HG03135 (cell line): ENCODE measurements around the gene TRMT44.
"Not testable (repeated sequence)": the region's sequence is repeated elsewhere in the genome, so short reads cannot be mapped to it uniquely, and the experiment has no call there.

Experiments
- ATAC-seq: cut with Tn5 transposase; IDR thresholded peaks from one replicate; pipeline ENCODE4 v1.9.1; 2021; ENCODE audit warnings: mild to moderate bottlenecking, moderate library complexity; ENCODE audit not compliant: unreplicated experiment

TRMT44 gene

DNA sequence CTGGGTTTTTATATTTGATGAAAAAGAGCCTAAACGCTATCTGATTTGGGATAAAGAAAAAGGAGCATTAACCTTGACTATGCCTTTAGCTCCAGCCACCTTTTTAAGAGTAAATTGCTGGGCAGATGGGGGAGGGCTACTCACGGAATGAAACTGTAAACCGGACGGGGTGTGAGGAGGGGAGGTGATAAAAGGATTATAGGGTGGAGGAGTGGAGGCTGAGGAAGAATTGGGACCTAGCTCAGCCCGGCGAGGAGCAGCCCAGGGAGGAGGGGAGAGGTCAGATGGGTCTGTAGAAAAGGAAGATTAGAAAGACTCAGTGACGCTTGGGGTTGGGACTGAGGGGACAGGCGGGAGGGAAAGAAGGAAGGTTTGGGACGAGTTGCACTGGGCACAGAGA lies 46.1 kb downstream of the TRMT44 start:
- ATAC-seq, result not testable (repeated sequence)

GRCh38 chr4:8488791-8489369 lies 48.3 kb downstream of the TRMT44 start:
- ATAC-seq, result no peak

DNA sequence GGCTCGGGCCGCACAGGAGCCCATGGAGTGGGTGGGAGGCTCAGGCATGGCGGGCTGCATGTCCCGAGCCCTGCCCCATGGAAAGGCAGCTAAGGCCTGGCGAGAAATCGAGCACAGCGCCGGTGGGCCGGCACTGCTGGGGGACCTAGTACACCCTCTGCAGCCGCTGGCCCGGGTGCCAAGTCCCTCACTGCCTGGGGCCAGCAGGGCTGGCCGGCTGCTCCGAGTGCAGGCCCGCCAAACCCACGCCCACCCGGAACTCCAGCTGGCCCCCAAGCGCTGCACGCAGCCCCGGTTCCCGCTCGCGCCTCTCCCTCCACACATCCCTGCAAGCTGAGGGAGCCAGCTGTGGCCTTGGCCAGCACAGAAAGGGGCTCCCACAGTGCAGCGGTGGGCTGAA lies 50.9 kb downstream of the TRMT44 start:
- not testable (repeated sequence) for ATAC-seq

GRCh38 chr4:8492174-8492573 lies 51.6 kb downstream of the TRMT44 start:
- no peak for ATAC-seq

GRCh38 chr4:8493484-8493883 lies 52.9 kb downstream of the TRMT44 start:
- ATAC-seq, result no peak

GRCh38 chr4:8494218-8494617 lies 53.6 kb downstream of the TRMT44 start:
- no peak for ATAC-seq

DNA sequence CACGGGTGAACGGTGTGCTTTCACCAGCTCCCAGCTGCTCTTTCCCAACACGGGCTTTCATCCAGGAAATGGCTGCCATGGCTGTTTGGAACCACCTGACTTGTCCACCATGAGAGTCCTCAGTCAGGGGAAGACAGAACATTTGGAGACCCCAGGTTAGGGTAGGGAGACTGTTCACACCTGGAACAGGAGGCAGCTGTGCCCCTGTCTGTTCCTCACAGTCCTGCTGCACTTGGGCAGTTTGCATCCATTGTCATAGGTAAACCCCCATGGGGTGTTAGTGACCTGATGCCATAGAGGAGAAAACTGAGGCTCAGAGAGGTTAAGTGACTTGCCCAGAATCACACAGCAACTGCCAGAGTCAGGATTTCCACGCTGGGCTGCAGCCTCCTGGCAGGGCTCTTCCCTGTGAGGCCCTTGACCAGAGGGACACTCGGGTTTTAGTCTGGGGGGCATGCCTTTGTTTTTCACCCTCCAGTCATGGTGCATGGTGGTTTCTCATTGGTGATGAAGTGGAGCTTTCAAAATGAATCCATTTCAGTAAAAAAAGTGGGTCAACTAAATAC lies 54.5 kb downstream of the TRMT44 start:
- ATAC-seq, result no peak

DNA sequence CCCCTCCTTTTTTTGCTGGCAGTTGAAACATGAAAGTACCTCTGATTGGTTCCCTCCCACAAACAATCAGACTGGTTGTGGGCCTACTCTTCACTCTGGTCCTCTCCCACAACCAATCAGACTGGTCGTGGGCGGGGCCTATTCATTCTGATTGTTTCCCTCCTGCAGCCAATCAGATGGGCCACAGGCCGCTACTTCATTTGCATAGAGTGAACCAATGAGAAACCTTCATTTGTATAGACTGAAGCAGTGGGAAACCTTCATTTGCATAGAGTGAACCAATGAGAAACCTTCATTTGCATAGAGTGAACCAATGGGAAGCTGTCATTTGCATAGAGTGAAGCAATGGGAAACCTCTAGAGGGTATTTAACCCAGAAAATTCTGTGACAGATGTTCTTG lies 55.2 kb downstream of the TRMT44 start:
- no peak for ATAC-seq

DNA sequence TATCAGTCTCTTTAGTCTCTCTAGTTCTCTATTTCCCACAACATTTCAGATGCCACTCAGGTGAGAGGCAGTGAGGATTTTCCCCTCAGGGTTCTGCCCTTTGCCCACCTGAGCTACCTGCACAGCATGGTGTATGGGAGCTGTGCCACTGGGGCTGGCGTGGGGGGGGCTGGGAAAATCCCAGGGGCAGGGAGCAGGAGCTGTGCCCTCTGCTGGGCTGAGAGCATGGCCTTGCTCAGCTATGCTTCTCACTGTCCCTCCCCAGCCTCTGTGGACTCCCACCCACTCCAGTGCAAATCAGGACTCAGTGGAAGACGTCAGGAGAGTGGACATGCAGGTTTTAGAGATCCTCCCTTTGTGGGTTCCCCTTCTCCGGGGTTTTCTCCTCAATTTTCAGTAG lies 57.2 kb downstream of the TRMT44 start:
- ATAC-seq, result no peak

DNA sequence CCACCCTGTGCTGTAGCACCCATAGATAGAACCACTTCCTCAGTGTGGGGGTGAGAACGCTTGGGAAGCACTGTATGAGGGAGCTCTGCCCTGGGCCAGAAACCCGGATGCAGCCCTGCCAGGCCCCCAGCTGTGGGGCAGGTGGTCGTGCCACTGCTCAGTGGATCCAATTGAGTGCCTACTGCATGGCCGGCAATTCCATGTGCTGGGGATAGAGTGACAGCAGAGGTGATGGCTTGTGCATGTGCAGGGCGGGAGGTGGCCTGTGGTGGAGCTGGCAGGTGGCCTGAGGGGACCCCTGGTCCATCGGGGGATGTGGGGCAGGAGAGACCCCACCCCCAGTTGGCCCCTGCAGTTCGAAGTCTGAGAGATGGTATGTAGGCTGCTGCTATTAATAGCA lies 60.4 kb downstream of the TRMT44 start:
- no peak for ATAC-seq

GRCh38 chr4:8501781-8502180 lies 61.2 kb downstream of the TRMT44 start:
- no peak for ATAC-seq

GRCh38 chr4:8502371-8502770 lies 61.8 kb downstream of the TRMT44 start:
- no peak for ATAC-seq

GRCh38 chr4:8502836-8503585 lies 62.4 kb downstream of the TRMT44 start:
- no peak for ATAC-seq

GRCh38 chr4:8503801-8504200 lies 63.2 kb downstream of the TRMT44 start:
- no peak for ATAC-seq

- ATAC-seq, result no peak
Measured at GRCh38 chr4:8504279-8505007, 63.9 kb downstream of the TRMT44 start.

GRCh38 chr4:8505229-8505628 lies 64.7 kb downstream of the TRMT44 start:
- no peak for ATAC-seq

GRCh38 chr4:8506006-8506372 lies 65.4 kb downstream of the TRMT44 start:
- ATAC-seq, result no peak

- ATAC-seq, result no peak
Measured at GRCh38 chr4:8506373-8507195, 66.0 kb downstream of the TRMT44 start.

DNA sequence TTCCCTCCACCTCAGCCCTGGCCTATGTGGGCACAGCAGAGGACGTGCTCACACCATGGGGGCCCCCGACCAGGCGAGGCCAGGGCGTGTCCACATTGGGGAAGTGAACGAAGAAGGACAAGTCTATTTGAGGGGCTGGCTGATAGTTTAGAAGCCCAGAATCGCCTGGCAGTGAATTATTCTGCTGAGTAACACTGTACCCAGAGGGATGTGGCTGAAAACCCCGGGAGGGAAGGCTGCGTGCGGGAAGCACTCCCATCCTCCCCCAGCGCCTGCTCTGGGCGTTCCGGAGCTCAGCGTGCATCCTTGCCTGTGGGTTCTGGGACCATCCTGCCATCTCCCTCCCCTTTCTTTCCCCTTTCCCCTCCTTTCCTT lies 66.6 kb downstream of the TRMT44 start:
- ATAC-seq, result no peak

- no peak for ATAC-seq
Measured at GRCh38 chr4:8507624-8508023, 67.0 kb downstream of the TRMT44 start.

- no peak for ATAC-seq
Measured at GRCh38 chr4:8508266-8508665, 67.7 kb downstream of the TRMT44 start.
